WTC11 (cell line): ENCODE measurements around the gene PACSIN1. TPM values are rescaled to one million over a fixed set of nuclear protein-coding genes. Genes with fewer than 3 reads are reported as not detected.

Experiments
- ATAC-seq: fragments of 200-7000 bp; cut with Tn5 transposase; 2 replicates; pipeline ENCODE4 v1.10.0; 2021; ENCODE audit warnings: mild to moderate bottlenecking, moderate library complexity
- CTCF ChIA-PET: fragments of 300-600 bp; sonication (Branson Sonifier 250); formaldehyde crosslinking; loops from one replicate; lab custom pipeline; 2021; ENCODE audit warnings: antibody characterized with exemption; lab: Charles Lee
- POLR2A ChIA-PET: fragments of 350-600 bp; sonication (Branson Sonifier 250); formaldehyde crosslinking; loops from one replicate; lab custom pipeline; 2021; ENCODE audit warnings: antibody characterized with exemption; lab: Charles Lee
- DNase-seq: peaks from one replicate; pipeline ENCODE4 v3.0.0; 2021; ENCODE audit warnings: low spot score
- H3K27ac Mint-ChIP-seq: 2 replicates; pipeline ENCODE4 v1.8.0; 2021; ENCODE audit warnings: mixed read lengths
- H3K27me3 Mint-ChIP-seq: 2 replicates; pipeline ENCODE4 v1.8.0; 2021; ENCODE audit warnings: low read depth, mild to moderate bottlenecking, moderate library complexity, mixed read lengths
- H3K36me3 Mint-ChIP-seq: 2 replicates; pipeline ENCODE4 v1.8.0; 2021; ENCODE audit warnings: mixed read lengths
- H3K4me1 Mint-ChIP-seq: 2 replicates; pipeline ENCODE4 v1.8.0; 2022; ENCODE audit warnings: mixed read lengths
- H3K4me3 Mint-ChIP-seq: 2 replicates; pipeline ENCODE4 v1.8.0; 2021; ENCODE audit warnings: mild to moderate bottlenecking, moderate library complexity, mixed read lengths
- H3K9me3 Mint-ChIP-seq: 2 replicates; pipeline ENCODE4 v1.8.0; 2021; ENCODE audit warnings: mixed read lengths
- ATF2 ChIP-seq: sonication (generic); formaldehyde crosslinking; IDR thresholded peaks from 2 replicates; pipeline ENCODE4 v1.8.1; 2022; ENCODE audit warnings: low read depth, missing genetic modification reagents, borderline replicate concordance
- ATF3 ChIP-seq: sonication (generic); formaldehyde crosslinking; conservative IDR thresholded peaks from 2 replicates; pipeline ENCODE4 v1.8.1; 2022; ENCODE audit warnings: mild to moderate bottlenecking, missing genetic modification reagents
- ELF4 ChIP-seq: sonication (generic); formaldehyde crosslinking; IDR thresholded peaks from 2 replicates; pipeline ENCODE4 v1.8.1; 2022; ENCODE audit warnings: low read depth, mild to moderate bottlenecking, moderate library complexity, missing genetic modification reagents
- JAZF1 ChIP-seq: fragments of 250-450 bp; sonication (Bioruptor Pico); IDR thresholded peaks from 2 replicates; pipeline ENCODE4 v1.9.0; 2021; ENCODE audit warnings: moderate library complexity, mild to moderate bottlenecking, inconsistent platforms
- JUN ChIP-seq: sonication (generic); formaldehyde crosslinking; IDR thresholded peaks from 2 replicates; pipeline ENCODE4 v1.8.0; 2023; ENCODE audit warnings: mild to moderate bottlenecking, missing genetic modification reagents
- SOX15 ChIP-seq: fragments of 250-450 bp; sonication (Bioruptor Pico); IDR thresholded peaks from 2 replicates; pipeline ENCODE4 v1.9.0; 2021; ENCODE audit warnings: mild to moderate bottlenecking
- SP1 ChIP-seq: sonication (generic); formaldehyde crosslinking; conservative IDR thresholded peaks from 2 replicates; pipeline ENCODE4 v1.8.1; 2022; ENCODE audit warnings: missing genetic modification reagents
- STAT6 ChIP-seq: sonication (generic); formaldehyde crosslinking; conservative IDR thresholded peaks from 2 replicates; pipeline ENCODE4 v1.8.1; 2023; ENCODE audit warnings: mild to moderate bottlenecking, low read depth, missing genetic modification reagents, moderate library complexity
- TCF7 ChIP-seq: sonication (generic); formaldehyde crosslinking; IDR thresholded peaks from 2 replicates; pipeline ENCODE4 v1.8.0; 2022; ENCODE audit warnings: mild to moderate bottlenecking, low read depth, missing genetic modification reagents, moderate library complexity
- total RNA-seq: library from RNA; stranded (reverse); gene quantifications from 3 replicates; pipeline ENCODE4 v1.2.3, GENCODE V29; 2021
- TF ChIP-seq, protein P1 (sequence below): sonication (generic); formaldehyde crosslinking; IDR thresholded peaks from 2 replicates; pipeline ENCODE4 v1.8.0; 2022; ENCODE audit warnings: mild to moderate bottlenecking, missing genetic modification reagents
- TF ChIP-seq, protein P2 (sequence below): fragments of 250-450 bp; sonication (Bioruptor Pico); conservative IDR thresholded peaks from 2 replicates; pipeline ENCODE4 v1.9.0; 2021; ENCODE audit warnings: mild to moderate bottlenecking

PACSIN1 gene
- total RNA-seq, 1 experiment from 2014 or later: 12.6 TPM

DNA sequence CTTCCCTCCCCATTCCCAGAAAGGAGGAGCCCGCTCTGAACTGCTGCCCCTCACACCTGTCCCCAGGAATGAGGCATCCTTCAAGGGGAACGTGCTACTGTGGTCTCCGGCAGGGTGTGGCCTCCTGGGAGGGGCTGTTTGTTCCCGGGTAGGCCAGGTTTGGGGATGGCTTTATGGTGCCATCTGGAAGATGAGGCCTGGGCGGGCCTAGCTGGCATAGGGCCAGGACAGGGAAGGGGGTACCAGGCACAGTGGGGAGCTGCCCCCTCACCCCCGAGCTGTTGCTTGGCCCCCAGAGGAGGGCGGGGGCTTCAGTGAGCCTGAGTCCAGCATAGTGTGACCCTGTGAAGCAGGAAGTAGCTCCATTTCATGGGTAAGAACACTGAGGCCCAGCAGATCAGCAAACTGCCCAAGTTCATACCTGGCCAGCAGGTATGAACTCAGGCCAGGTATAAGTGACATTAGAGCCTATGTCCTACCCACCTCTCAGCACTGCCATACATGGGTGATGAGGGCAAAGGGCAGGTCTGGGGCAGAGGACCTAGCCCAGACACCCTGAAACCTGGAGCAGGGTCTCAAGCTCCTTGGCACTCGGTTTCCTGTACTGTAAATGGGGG lies 107.8 kb downstream of the PACSIN1 start:
- ChIA-PET CTCF (interaction anchor here (1.4 to 2.3 kb wide), 2 partner anchors 8 to 114 kb away, joined by 3 to 15 read pairs; no protein-coding TSS in a partner anchor), POLR2A (no interaction called here)
- H3K27me3 Mint-ChIP-seq: no peaks in the 10 kb centered on the region; the same call in 1 of the 2 replicates
- no peak overlapping the region for H3K4me3 Mint-ChIP-seq
- no peaks in the 10 kb centered on the region for H3K9me3 Mint-ChIP-seq
- H3K4me1 Mint-ChIP-seq: peaks cover 16% of the 10 kb centered on the region
- H3K36me3 Mint-ChIP-seq: no peaks in the 10 kb centered on the region
- no peak for TF ChIP-seq ATF3 (CRISPR knock-in tag)
- no peak for TF ChIP-seq ELF4 (CRISPR knock-in tag)
- TF ChIP-seq, protein P1, sequence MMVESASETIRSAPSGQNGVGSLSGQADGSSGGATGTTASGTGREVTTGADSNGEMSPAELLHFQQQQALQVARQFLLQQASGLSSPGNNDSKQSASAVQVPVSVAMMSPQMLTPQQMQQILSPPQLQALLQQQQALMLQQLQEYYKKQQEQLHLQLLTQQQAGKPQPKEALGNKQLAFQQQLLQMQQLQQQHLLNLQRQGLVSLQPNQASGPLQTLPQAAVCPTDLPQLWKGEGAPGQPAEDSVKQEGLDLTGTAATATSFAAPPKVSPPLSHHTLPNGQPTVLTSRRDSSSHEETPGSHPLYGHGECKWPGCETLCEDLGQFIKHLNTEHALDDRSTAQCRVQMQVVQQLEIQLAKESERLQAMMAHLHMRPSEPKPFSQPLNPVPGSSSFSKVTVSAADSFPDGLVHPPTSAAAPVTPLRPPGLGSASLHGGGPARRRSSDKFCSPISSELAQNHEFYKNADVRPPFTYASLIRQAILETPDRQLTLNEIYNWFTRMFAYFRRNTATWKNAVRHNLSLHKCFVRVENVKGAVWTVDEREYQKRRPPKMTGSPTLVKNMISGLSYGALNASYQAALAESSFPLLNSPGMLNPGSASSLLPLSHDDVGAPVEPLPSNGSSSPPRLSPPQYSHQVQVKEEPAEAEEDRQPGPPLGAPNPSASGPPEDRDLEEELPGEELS: no peak
- TF ChIP-seq SP1 (CRISPR knock-in tag): no peak
- TF ChIP-seq SOX15 (CRISPR knock-in tag): no peak
- no peak for TF ChIP-seq TCF7 (CRISPR knock-in tag)
- no peak for TF ChIP-seq JAZF1
- TF ChIP-seq JUN (CRISPR knock-in tag): no peak
- no peak for TF ChIP-seq STAT6 (CRISPR knock-in tag)
- DNase-seq: no peak
- ATAC-seq: no peak
- H3K27ac Mint-ChIP-seq: no peak overlapping the region

DNA sequence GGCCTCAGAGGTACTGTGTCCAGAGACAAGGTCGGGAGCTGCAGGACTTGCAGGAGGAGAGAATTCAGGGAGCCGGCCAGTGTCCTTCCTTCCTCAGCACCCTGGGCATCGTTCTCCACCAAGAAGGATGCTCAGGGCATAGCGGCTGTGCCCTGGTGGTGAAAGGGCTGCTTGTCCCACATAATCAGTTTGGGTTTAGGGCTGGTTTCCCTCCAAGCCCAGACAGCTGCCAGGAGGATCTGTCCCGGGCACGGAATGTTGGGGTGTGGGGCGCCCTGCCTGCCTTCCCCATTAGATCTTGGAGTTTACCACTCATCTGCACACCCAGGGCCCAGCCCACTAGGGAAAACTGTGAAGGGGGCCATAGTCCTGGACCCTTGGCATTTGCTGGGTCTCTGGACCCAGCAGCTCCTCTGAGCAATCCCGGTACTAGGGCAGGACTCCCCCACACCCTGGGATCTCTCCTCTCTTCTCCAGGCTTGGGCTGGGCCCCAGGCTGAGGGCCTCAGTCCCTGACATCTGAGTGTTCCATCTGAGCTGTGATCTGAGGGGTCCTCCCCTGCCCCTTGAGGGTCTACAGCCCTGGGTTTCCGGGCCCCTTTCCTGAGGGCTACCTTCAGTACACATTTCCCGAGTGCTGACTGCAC lies 108.9 kb downstream of the PACSIN1 start:
- POLR2A ChIA-PET: no interaction called here

More for the DNA sequence above, 108.9 kb downstream of the PACSIN1 start:
- ATAC-seq (peak; percentile 6), DNase-seq (no peak)
- H3K36me3 Mint-ChIP-seq: no peaks in the 10 kb centered on the region
- H3K27ac Mint-ChIP-seq: peak overlapping the region; percentile 82
- TF ChIP-seq, protein P2, sequence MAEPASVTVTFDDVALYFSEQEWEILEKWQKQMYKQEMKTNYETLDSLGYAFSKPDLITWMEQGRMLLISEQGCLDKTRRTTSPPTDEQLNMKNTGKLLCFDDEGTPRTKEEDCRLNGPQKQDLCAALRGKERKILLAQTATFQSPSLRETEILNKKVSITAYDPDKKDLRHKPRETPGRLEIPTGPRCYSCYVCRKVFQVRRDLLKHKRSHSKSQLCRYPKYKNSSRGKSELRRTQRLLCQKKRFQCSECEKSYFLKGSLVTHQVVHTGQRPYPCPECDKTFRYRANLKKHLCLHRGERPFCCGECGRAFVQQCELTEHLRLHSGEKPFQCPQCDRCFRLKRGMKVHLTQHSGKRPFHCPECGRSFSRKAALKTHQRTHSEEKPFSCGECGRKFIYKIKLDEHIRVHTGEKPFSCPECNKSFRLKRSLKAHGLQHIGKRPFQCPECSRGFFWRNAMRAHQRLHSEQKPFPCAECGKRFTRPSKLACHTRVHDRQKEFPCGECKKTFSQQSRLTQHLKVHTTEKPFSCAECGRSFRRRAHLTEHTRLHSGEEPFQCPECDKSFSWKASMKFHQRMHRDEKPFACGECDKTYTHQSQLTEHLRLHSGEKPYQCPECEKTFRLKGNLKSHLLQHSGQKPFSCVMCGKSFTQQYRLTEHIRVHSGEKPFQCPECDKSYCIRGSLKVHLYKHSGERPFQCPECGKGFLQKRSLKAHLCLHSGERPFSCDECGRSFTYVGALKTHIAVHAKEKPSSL (CRISPR knock-in tag): no peak
- TF ChIP-seq ATF2: no peak
- CTCF ChIA-PET: interaction anchor here (0.6 to 2.3 kb wide), 9 partner anchors 8 to 147 kb away, joined by 3 to 15 read pairs (median 4); no protein-coding TSS in a partner anchor
- H3K9me3 Mint-ChIP-seq: no peaks in the 10 kb centered on the region
- H3K4me1 Mint-ChIP-seq: peaks cover 16% of the 10 kb centered on the region
- H3K4me3 Mint-ChIP-seq: no peak overlapping the region
- no peaks in the 10 kb centered on the region; the same call in 1 of the 2 replicates for H3K27me3 Mint-ChIP-seq
